ENCODE measurements around the gene HBS1L.

DNA sequence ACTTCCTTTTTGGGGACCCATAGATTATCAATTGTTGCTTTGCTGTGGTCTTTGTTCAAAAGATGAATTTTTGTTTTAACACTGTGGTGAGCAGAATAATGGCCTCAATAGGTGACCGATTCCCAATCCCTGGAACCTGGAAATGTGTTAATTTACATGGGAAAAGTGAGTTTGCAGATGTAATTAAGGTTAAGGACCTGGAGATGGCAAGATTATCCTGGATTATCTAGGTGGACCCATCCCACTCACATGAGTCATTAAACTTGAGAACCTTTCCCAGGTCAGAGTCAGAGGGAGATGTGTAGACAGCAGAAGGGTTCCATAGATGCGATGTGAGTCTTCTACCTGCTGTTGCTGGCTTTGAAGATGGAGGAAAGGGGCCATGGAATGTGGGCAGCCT lies 36.2 kb upstream of the HBS1L start:
- no peak for TF ChIP-seq CTCF (IDR thresholded peaks at IDR 0.05)
- no peak for TF ChIP-seq POLR2A (IDR thresholded peaks at IDR 0.05)

Measured in tibial nerve (tissue), 3 donors.